ENCODE results near the gene PGLYRP1.

The PGLYRP1 gene

GRCh38 chr19:46017095-46017429 is 5.8 kb downstream of the PGLYRP1 start:
- Histone ChIP-seq H3K4me2 (ENCODE audit: low read length) (no peak overlapping the region), H3K36me3 (replicated peaks; ENCODE audit: low read depth, low read length) (peaks cover 4% of the 10 kb centered on the region), H3K79me2 (ENCODE audit: low read length) (no peaks in the 10 kb centered on the region), H3K9ac (ENCODE audit: low read length) (no peak overlapping the region), H3K9me3 (ENCODE audit: insufficient read depth, low read length) (no peaks in the 10 kb centered on the region), H3K4me1 (ENCODE audit: low read length) (peaks cover 4% of the 10 kb centered on the region), H3K27ac (ENCODE audit: low read length) (no peak overlapping the region), H2AFZ (ENCODE audit: low read depth, low read length) (no peak overlapping the region), H3K27me3 (ENCODE audit: low read depth, low read length) (no peaks in the 10 kb centered on the region), H3K4me3 (ENCODE audit: low read length) (0 out of 2 replicates have a peak overlapping the region, but pooled peaks have one; percentile 27), H4K20me1 (ENCODE audit: insufficient read depth, low read length) (no peaks in the 10 kb centered on the region)
- TF ChIP-seq EZH2phosphoT487 (IDR thresholded peaks at IDR 0.05; ENCODE audit: low read depth) (no peak), CTCF (IDR thresholded peaks at IDR 0.05; ENCODE audit: low read depth, low read length) (no peak; the same call in 1 of the 2 replicates)

- Histone ChIP-seq H3K9me3 (ENCODE audit: insufficient read depth, low read length) (no peaks in the 10 kb centered on the region), H3K4me3 (ENCODE audit: low read length) (peak overlapping the region; percentile 71), H2AFZ (ENCODE audit: low read depth, low read length) (no peak overlapping the region), H3K79me2 (ENCODE audit: low read length) (no peaks in the 10 kb centered on the region), H3K4me1 (ENCODE audit: low read length) (peaks cover 4% of the 10 kb centered on the region), H3K27me3 (ENCODE audit: low read depth, low read length) (no peaks in the 10 kb centered on the region), H3K4me2 (ENCODE audit: low read length) (peak overlapping the region; percentile 60), H4K20me1 (ENCODE audit: insufficient read depth, low read length) (no peaks in the 10 kb centered on the region), H3K27ac (ENCODE audit: low read length) (no peak overlapping the region), H3K9ac (ENCODE audit: low read length) (no peak overlapping the region), H3K36me3 (replicated peaks; ENCODE audit: low read depth, low read length) (peaks cover 4% of the 10 kb centered on the region)
- no peak for TF ChIP-seq EZH2phosphoT487 (IDR thresholded peaks at IDR 0.05; ENCODE audit: low read depth)
- peak; percentile 58 for TF ChIP-seq CTCF (IDR thresholded peaks at IDR 0.05; ENCODE audit: low read depth, low read length)
Observed at GRCh38 chr19:46016426-46017094, 6.3 kb downstream of the PGLYRP1 start.

DNA sequence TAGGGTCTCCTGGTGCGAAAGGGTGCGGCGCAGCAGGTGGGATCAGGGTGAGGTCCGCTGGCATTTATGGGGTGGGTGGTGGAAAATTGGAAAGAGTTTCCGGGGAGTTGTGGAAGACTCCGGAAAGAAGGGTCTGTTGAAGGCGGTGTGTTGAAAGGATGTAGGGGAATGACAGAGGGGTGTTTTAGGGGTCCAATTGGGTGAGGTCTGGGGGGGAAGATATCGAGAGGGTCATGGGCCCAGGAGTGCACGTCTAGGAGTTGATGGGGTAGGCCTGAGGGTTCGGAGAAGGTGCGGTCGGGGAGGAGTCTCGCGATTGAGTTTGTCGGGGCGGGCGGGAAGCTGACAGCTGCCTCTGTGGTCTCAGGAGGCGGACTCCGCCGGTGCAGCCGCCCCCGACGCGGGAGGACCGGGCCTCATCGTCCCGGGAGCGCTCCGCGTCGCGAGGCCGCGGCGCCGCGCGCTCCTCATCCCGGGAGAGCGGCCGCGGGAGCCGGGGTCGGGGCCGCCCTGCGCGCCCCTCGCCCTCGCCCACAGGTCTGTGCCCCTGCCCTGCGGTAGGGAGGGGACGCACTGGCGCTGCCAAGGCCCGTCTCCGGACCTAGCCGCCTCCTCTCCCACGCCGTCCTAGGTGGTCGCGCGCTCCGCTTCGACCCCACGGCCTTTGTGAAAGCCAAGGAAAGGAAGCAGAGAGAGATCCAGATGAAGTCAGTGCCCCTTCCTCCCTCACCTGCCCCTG is 7.0 kb downstream of the PGLYRP1 start:
- Histone ChIP-seq H3K9me3 (ENCODE audit: insufficient read depth, low read length) (no peaks in the 10 kb centered on the region), H3K79me2 (ENCODE audit: low read length) (no peaks in the 10 kb centered on the region), H3K36me3 (replicated peaks; ENCODE audit: low read depth, low read length) (peaks cover 4% of the 10 kb centered on the region), H3K4me2 (ENCODE audit: low read length) (peak overlapping the region; percentile 60), H3K4me1 (ENCODE audit: low read length) (peaks cover 4% of the 10 kb centered on the region), H4K20me1 (ENCODE audit: insufficient read depth, low read length) (no peaks in the 10 kb centered on the region), H3K27ac (ENCODE audit: low read length) (no peak overlapping the region), H3K27me3 (ENCODE audit: low read depth, low read length) (no peaks in the 10 kb centered on the region), H3K9ac (ENCODE audit: low read length) (no peak overlapping the region), H3K4me3 (ENCODE audit: low read length) (peak overlapping the region; percentile 71; the same call in 1 of the 2 replicates), H2AFZ (ENCODE audit: low read depth, low read length) (no peak overlapping the region)
- no peak for TF ChIP-seq CTCF (IDR thresholded peaks at IDR 0.05; ENCODE audit: low read depth, low read length)
- no peak for TF ChIP-seq EZH2phosphoT487 (IDR thresholded peaks at IDR 0.05; ENCODE audit: low read depth)

- peaks cover 4% of the 10 kb centered on the region for H3K4me1 ChIP-seq (ENCODE audit: low read length)
- H3K9ac ChIP-seq (ENCODE audit: low read length), result no peak overlapping the region
- H3K27ac ChIP-seq (ENCODE audit: low read length), result no peak overlapping the region
- no peaks in the 10 kb centered on the region for H3K27me3 ChIP-seq (ENCODE audit: low read depth, low read length)
- H3K9me3 ChIP-seq (ENCODE audit: insufficient read depth, low read length), result no peaks in the 10 kb centered on the region
- H3K4me3 ChIP-seq (ENCODE audit: low read length), result no peak overlapping the region
- peaks cover 4% of the 10 kb centered on the region for H3K36me3 ChIP-seq (replicated peaks; ENCODE audit: low read depth, low read length)
- H2AFZ ChIP-seq (ENCODE audit: low read depth, low read length), result no peak overlapping the region
- no peak for TF ChIP-seq CTCF (IDR thresholded peaks at IDR 0.05; ENCODE audit: low read depth, low read length)
- no peak for TF ChIP-seq EZH2phosphoT487 (IDR thresholded peaks at IDR 0.05; ENCODE audit: low read depth)
- no peaks in the 10 kb centered on the region for H3K79me2 ChIP-seq (ENCODE audit: low read length)
- H3K4me2 ChIP-seq (ENCODE audit: low read length), result no peak overlapping the region
- no peaks in the 10 kb centered on the region for H4K20me1 ChIP-seq (ENCODE audit: insufficient read depth, low read length)
Observed at GRCh38 chr19:46014941-46015686, 7.7 kb downstream of the PGLYRP1 start.
